IPS DF 4.7 (cell line): Measurements from ENCODE around the gene TMEM151A.
"Not testable (repeated sequence)": the region's sequence is repeated elsewhere in the genome, so short reads cannot be mapped to it uniquely, and the experiment has no call there.

ENCODE experiments used
- DNase-seq: peaks from one replicate; pipeline ENCODE4 v3.0.0-alpha.2; 2013; ENCODE audit warnings: low spot score; ENCODE audit errors: extremely low read depth

Gene TMEM151A

GRCh38 chr11:66267379-66268243, 24.1 kb upstream of the TMEM151A start:
- DNase-seq: no peak

GRCh38 chr11:66268244-66268951, 23.3 kb upstream of the TMEM151A start, which contains the start of gene RAB1B:
Gene RAB1B (plus strand): TSS chr11:66268639. CDS start chr11:66268680, 41 bp downstream.
- peak; percentile 98 for DNase-seq

- DNase-seq: no peak
Measured at GRCh38 chr11:66268952-66269905, 22.5 kb upstream of the TMEM151A start.

GRCh38 chr11:66271816-66272215, 19.9 kb upstream of the TMEM151A start:
- DNase-seq: no peak

- no peak for DNase-seq
Measured at GRCh38 chr11:66272596-66272995, 19.1 kb upstream of the TMEM151A start.

GRCh38 chr11:66274219-66274618, 17.5 kb upstream of the TMEM151A start:
- DNase-seq: no peak

- no peak for DNase-seq
Measured at GRCh38 chr11:66275396-66275795, 16.3 kb upstream of the TMEM151A start.

- no peak for DNase-seq
Measured at GRCh38 chr11:66275984-66276612, 15.6 kb upstream of the TMEM151A start.

GRCh38 chr11:66276619-66277018, 15.1 kb upstream of the TMEM151A start:
- not testable (repeated sequence) for DNase-seq

- DNase-seq: not testable (repeated sequence)
Measured at GRCh38 chr11:66277064-66277463, 14.6 kb upstream of the TMEM151A start.

- no peak for DNase-seq
Measured at GRCh38 chr11:66277471-66278362, 14.0 kb upstream of the TMEM151A start, which contains the start of gene CNIH2. Gene CNIH2 (plus strand): TSS chr11:66278175. CDS start chr11:66278457, 282 bp downstream.

- DNase-seq: no peak
Measured at GRCh38 chr11:66278363-66279091, 13.2 kb upstream of the TMEM151A start.

- no peak for DNase-seq
Measured at GRCh38 chr11:66279092-66279734, 12.5 kb upstream of the TMEM151A start.

- no peak for DNase-seq
Measured at GRCh38 chr11:66280428-66280827, 11.3 kb upstream of the TMEM151A start.

- DNase-seq: no peak
Measured at GRCh38 chr11:66281001-66281400, 10.7 kb upstream of the TMEM151A start.

- no peak for DNase-seq
Measured at GRCh38 chr11:66281776-66282467, 9.8 kb upstream of the TMEM151A start.

GRCh38 chr11:66282468-66283455, 8.9 kb upstream of the TMEM151A start:
- DNase-seq: no peak
